ENCODE measurements around the gene ANKRD63. TPM values are rescaled to one million over a fixed set of nuclear protein-coding genes. Genes with fewer than 3 reads are reported as not detected.

Gene ANKRD63
- total RNA-seq, 1 experiment from 2014 or later = 1.2 TPM

DNA sequence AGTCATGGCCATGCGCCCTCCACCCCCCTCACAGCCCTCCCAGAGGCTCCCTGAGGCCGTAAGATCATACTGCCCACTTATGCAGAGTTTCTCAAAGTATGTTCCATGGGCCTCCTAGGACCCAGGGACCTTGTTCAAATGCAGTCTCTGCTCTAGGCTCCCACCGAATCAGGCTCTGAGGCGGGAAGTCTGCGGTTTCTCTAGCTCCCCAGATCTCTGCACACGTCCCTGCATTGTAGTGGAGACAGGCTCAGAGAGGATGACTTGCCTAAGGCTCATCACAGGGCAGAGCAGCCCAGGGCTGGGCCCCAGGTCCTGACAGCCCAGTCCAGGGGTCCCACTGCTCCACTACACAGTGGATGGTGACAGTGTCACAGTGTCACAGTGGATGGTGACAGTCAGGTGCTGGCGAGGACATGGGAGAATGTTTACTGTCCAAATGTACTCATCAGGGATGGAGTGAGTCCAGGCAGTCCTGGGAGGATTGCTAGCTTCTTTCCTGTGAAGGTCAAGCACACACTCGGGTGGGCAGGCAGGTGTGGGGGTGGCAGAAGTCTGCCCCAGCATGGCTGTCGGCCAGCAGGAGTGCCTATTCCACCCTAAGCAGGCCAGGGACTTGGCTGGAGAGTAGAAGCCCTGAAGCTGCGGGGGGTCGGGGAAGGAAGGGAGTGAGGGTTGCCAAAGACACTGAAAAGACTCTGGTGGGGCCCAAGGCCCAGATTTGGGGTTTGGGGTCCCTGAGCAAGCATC is 12.4 kb downstream of the ANKRD63 start:
- peaks cover 7% of the 10 kb centered on the region for H3K4me1 Mint-ChIP-seq
- no peak overlapping the region for H3K4me3 Mint-ChIP-seq
- no peak for DNase-seq (ENCODE audit: low spot score)
- TF ChIP-seq ESRRA (CRISPR knock-in tag; IDR thresholded peaks at IDR 0.05; ENCODE audit: borderline replicate concordance) = no peak
- TF ChIP-seq NFATC4 (CRISPR knock-in tag; IDR thresholded peaks at IDR 0.05) = no peak
- TF ChIP-seq, protein P1, sequence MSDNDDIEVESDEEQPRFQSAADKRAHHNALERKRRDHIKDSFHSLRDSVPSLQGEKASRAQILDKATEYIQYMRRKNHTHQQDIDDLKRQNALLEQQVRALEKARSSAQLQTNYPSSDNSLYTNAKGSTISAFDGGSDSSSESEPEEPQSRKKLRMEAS (CRISPR knock-in tag; IDR thresholded peaks at IDR 0.05) = no peak
- ChIA-PET CTCF (interaction anchor here (0.7 to 12.1 kb wide), 5 partner anchors 9 to 45 kb away, joined by 3 to 690 read pairs (median 23); partner anchors contain the start of genes INAFM2 and PLCB2), POLR2A (no interaction called here)
- H3K27me3 Mint-ChIP-seq (ENCODE audit: low read depth) = no peaks in the 10 kb centered on the region
- no peaks in the 10 kb centered on the region for H3K36me3 Mint-ChIP-seq
- ATAC-seq = no peak
- no peaks in the 10 kb centered on the region for H3K9me3 Mint-ChIP-seq
- H3K27ac Mint-ChIP-seq = no peak overlapping the region

GRCh38 chr15:40269604-40270003 is 13.3 kb downstream of the ANKRD63 start:
- H3K27me3 Mint-ChIP-seq (ENCODE audit: low read depth) = no peaks in the 10 kb centered on the region
- no peaks in the 10 kb centered on the region for H3K9me3 Mint-ChIP-seq
- H3K36me3 Mint-ChIP-seq = no peaks in the 10 kb centered on the region
- TF ChIP-seq ZBTB21 (CRISPR knock-in tag; IDR thresholded peaks at IDR 0.05; ENCODE audit: borderline replicate concordance) = no peak
- TF ChIP-seq AFF4 (CRISPR knock-in tag; IDR thresholded peaks at IDR 0.05; ENCODE audit: borderline replicate concordance) = no peak
- TF ChIP-seq CBFB (CRISPR knock-in tag; IDR thresholded peaks at IDR 0.05; ENCODE audit: low read depth) = no peak
- TF ChIP-seq, protein P2, sequence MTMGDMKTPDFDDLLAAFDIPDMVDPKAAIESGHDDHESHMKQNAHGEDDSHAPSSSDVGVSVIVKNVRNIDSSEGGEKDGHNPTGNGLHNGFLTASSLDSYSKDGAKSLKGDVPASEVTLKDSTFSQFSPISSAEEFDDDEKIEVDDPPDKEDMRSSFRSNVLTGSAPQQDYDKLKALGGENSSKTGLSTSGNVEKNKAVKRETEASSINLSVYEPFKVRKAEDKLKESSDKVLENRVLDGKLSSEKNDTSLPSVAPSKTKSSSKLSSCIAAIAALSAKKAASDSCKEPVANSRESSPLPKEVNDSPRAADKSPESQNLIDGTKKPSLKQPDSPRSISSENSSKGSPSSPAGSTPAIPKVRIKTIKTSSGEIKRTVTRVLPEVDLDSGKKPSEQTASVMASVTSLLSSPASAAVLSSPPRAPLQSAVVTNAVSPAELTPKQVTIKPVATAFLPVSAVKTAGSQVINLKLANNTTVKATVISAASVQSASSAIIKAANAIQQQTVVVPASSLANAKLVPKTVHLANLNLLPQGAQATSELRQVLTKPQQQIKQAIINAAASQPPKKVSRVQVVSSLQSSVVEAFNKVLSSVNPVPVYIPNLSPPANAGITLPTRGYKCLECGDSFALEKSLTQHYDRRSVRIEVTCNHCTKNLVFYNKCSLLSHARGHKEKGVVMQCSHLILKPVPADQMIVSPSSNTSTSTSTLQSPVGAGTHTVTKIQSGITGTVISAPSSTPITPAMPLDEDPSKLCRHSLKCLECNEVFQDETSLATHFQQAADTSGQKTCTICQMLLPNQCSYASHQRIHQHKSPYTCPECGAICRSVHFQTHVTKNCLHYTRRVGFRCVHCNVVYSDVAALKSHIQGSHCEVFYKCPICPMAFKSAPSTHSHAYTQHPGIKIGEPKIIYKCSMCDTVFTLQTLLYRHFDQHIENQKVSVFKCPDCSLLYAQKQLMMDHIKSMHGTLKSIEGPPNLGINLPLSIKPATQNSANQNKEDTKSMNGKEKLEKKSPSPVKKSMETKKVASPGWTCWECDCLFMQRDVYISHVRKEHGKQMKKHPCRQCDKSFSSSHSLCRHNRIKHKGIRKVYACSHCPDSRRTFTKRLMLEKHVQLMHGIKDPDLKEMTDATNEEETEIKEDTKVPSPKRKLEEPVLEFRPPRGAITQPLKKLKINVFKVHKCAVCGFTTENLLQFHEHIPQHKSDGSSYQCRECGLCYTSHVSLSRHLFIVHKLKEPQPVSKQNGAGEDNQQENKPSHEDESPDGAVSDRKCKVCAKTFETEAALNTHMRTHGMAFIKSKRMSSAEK (CRISPR knock-in tag; IDR thresholded peaks at IDR 0.05; ENCODE audit: borderline replicate concordance) = no peak
- no peak for TF ChIP-seq ZNF317 (CRISPR knock-in tag; IDR thresholded peaks at IDR 0.05; ENCODE audit: borderline replicate concordance, low read depth)
- TF ChIP-seq ERG (CRISPR knock-in tag; IDR thresholded peaks at IDR 0.05) = no peak
- TF ChIP-seq, protein P3, sequence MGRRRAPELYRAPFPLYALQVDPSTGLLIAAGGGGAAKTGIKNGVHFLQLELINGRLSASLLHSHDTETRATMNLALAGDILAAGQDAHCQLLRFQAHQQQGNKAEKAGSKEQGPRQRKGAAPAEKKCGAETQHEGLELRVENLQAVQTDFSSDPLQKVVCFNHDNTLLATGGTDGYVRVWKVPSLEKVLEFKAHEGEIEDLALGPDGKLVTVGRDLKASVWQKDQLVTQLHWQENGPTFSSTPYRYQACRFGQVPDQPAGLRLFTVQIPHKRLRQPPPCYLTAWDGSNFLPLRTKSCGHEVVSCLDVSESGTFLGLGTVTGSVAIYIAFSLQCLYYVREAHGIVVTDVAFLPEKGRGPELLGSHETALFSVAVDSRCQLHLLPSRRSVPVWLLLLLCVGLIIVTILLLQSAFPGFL (CRISPR knock-in tag; IDR thresholded peaks at IDR 0.05; ENCODE audit: borderline replicate concordance) = no peak
- no peak for TF ChIP-seq FOXK1 (CRISPR knock-in tag; IDR thresholded peaks at IDR 0.05)
- TF ChIP-seq OVOL2 (CRISPR knock-in tag; IDR thresholded peaks at IDR 0.05; ENCODE audit: borderline replicate concordance) = no peak
- TF ChIP-seq KAT7 (CRISPR knock-in tag; IDR thresholded peaks at IDR 0.05; ENCODE audit: borderline replicate concordance) = no peak
- no peak for TF ChIP-seq GTF2I (CRISPR knock-in tag; conservative IDR thresholded peaks at IDR 0.05)
- TF ChIP-seq, protein P4, sequence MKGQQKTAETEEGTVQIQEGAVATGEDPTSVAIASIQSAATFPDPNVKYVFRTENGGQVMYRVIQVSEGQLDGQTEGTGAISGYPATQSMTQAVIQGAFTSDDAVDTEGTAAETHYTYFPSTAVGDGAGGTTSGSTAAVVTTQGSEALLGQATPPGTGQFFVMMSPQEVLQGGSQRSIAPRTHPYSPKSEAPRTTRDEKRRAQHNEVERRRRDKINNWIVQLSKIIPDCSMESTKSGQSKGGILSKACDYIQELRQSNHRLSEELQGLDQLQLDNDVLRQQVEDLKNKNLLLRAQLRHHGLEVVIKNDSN (CRISPR knock-in tag; IDR thresholded peaks at IDR 0.05) = no peak
- no peak for TF ChIP-seq ZNF281 (CRISPR knock-in tag; IDR thresholded peaks at IDR 0.05)

More at GRCh38 chr15:40269604-40270003, 13.3 kb downstream of the ANKRD63 start:
- Mint-ChIP-seq H3K4me3 (no peak overlapping the region), H3K27ac (no peak overlapping the region), H3K4me1 (peaks cover 7% of the 10 kb centered on the region)
- POLR2A ChIA-PET = no interaction called here
- CTCF ChIA-PET = interaction anchor here (0.6 to 12.1 kb wide), 7 partner anchors 9 to 224 kb away, joined by 3 to 690 read pairs (median 4); partner anchors contain the start of genes INAFM2 and PLCB2
- DNase-seq (ENCODE audit: low spot score) (no peak), ATAC-seq (0 out of 2 replicates have a peak, but pooled peaks have one; percentile 12)
